Natural killer cell (primary cell): ENCODE data around the gene RSRC2. TPM values are rescaled to one million over a fixed set of nuclear protein-coding genes. Genes with fewer than 3 reads are reported as not detected.

Experiments used
- ATAC-seq, 3 donors: fragments of 150-1000 bp in 2 of 3; fragments of 200-7000 bp in 1 of 3; cut with Tn5 transposase; 1 replicate in 1 of 3; 2 replicates in 2 of 3; pipeline ENCODE4 v1.10.0; 2021; ENCODE audit warnings: mild to moderate bottlenecking in 2 of 3, moderate library complexity in 2 of 3
- DNase-seq, 2 donors: peaks; one replicate each; pipeline versions ENCODE4 v3.0.0 to v3.0.0-alpha.2; 2013 to 2021; ENCODE audit warnings: mixed read lengths in 1 of 2
- H3K27ac ChIP-seq: one replicate; pipeline ENCODE4 v1.5.1; 2013; ENCODE audit warnings: mild to moderate bottlenecking, low read length
- H3K27me3 ChIP-seq: one replicate; pipeline ENCODE4 v1.6.1; 2013; ENCODE audit warnings: low read length; ENCODE audit not compliant: control insufficient read depth, insufficient read depth
- H3K36me3 ChIP-seq: one replicate; pipeline ENCODE4 v1.6.1; 2013; ENCODE audit warnings: low read length; ENCODE audit not compliant: control insufficient read depth, insufficient read depth
- H3K4me1 ChIP-seq: one replicate; pipeline ENCODE4 v1.6.1; 2013; ENCODE audit warnings: low read length; ENCODE audit not compliant: control insufficient read depth, insufficient read depth
- H3K4me3 ChIP-seq: one replicate; pipeline ENCODE4 v1.5.1; 2013; ENCODE audit warnings: low read length
- H3K9me3 ChIP-seq: one replicate; pipeline ENCODE4 v1.6.1; 2013; ENCODE audit warnings: low read length; ENCODE audit not compliant: control insufficient read depth, insufficient read depth
- H3K27ac Mint-ChIP-seq, 2 donors: one replicate each; pipeline ENCODE4 v1.8.0; 2022; ENCODE audit warnings: mild to moderate bottlenecking in 2 of 2, mixed read lengths in 2 of 2, moderate library complexity in 1 of 2
- H3K27me3 Mint-ChIP-seq, 2 donors: one replicate each; pipeline ENCODE4 v1.8.0; 2022; ENCODE audit warnings: low read depth in 2 of 2, mixed read lengths in 2 of 2
- H3K36me3 Mint-ChIP-seq: one replicate; pipeline ENCODE4 v1.8.0; 2022; ENCODE audit warnings: mixed read lengths
- H3K4me1 Mint-ChIP-seq, 2 donors: one replicate each; pipeline ENCODE4 v1.8.0; 2022; ENCODE audit warnings: mixed read lengths in 2 of 2
- H3K4me3 Mint-ChIP-seq: one replicate; pipeline ENCODE4 v1.8.0; 2022; ENCODE audit warnings: mild to moderate bottlenecking, moderate library complexity, mixed read lengths
- H3K9me3 Mint-ChIP-seq, 2 donors: one replicate each; pipeline ENCODE4 v1.8.0; 2022; ENCODE audit warnings: mixed read lengths in 2 of 2
- WGBS: methylation state at CpG from one replicate; pipeline ENCODE4 v1.1.7; 2013; ENCODE audit warnings: missing lambda C conversion rate; ENCODE audit not compliant: insufficient coverage; 5-methylcytosine and 5-hydroxymethylcytosine counted together
- intact Hi-C: fragments of 100-400 bp; cut with micrococcal nuclease; formaldehyde crosslinking; loops from one replicate; pipeline ENCODE4 v1.14.2; 2022
- total RNA-seq, 4 donors: library from RNA; stranded (reverse); fragments of 120-200 nt in 1 of 4; gene quantifications; one replicate each; pipeline versions ENCODE4 v1.2.3 to v1.2.4, GENCODE V29; 2013 to 2022
- TF ChIP-seq, protein P1 (sequence below): fragments of 200-600 bp; IDR thresholded peaks from one replicate; pipeline ENCODE4 v1.8.0; 2022; ENCODE audit warnings: antibody characterized with exemption

The RSRC2 gene
- total RNA-seq, 3 donors from 2014 or later (not counting 1 experiment from before 2014, with no cell fraction given), result 252 to 310 (median 266) TPM

DNA sequence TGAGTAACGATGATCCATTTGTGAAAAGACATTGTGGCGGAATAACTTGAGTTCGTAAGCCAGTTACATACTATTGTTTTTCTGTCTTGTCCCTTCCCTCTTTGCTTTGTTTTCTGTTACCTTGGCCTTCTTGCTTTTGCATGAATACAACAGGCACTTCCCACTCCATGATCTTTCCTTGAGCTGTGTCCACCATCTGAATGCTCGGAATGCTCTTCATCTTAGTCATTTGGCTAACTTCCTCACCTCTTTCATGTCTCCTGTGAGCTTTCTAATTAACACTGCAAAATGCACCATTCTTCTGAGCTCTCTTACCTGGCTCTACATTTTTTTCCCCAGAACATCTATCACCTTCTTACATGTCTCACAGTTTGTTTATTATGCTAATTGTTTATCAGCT is 10.3 kb upstream of the RSRC2 start:
- DNase-seq (no peak), ATAC-seq (no peak)
- intact Hi-C loops, result no loop called here
- Mint-ChIP-seq H3K36me3 (no peaks in the 10 kb centered on the region), H3K27me3 (no peaks in the 10 kb centered on the region), H3K4me3 (no peak overlapping the region), H3K27ac (no peak overlapping the region), H3K4me1 (no peaks in the 10 kb centered on the region), H3K9me3 (no peaks in the 10 kb centered on the region)
- no peaks in the 10 kb centered on the region for H3K9me3 ChIP-seq
- 100% methylated on average over 4 of the region's 4 CpGs for WGBS
- peaks cover 10% of the 10 kb centered on the region for H3K36me3 ChIP-seq
- no peaks in the 10 kb centered on the region for H3K27me3 ChIP-seq
- H3K27ac ChIP-seq, result no peak overlapping the region
- no peak overlapping the region for H3K4me3 ChIP-seq
- TF ChIP-seq, protein P1, sequence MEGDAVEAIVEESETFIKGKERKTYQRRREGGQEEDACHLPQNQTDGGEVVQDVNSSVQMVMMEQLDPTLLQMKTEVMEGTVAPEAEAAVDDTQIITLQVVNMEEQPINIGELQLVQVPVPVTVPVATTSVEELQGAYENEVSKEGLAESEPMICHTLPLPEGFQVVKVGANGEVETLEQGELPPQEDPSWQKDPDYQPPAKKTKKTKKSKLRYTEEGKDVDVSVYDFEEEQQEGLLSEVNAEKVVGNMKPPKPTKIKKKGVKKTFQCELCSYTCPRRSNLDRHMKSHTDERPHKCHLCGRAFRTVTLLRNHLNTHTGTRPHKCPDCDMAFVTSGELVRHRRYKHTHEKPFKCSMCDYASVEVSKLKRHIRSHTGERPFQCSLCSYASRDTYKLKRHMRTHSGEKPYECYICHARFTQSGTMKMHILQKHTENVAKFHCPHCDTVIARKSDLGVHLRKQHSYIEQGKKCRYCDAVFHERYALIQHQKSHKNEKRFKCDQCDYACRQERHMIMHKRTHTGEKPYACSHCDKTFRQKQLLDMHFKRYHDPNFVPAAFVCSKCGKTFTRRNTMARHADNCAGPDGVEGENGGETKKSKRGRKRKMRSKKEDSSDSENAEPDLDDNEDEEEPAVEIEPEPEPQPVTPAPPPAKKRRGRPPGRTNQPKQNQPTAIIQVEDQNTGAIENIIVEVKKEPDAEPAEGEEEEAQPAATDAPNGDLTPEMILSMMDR, result no peak
- no peaks in the 10 kb centered on the region for H3K4me1 ChIP-seq

DNA sequence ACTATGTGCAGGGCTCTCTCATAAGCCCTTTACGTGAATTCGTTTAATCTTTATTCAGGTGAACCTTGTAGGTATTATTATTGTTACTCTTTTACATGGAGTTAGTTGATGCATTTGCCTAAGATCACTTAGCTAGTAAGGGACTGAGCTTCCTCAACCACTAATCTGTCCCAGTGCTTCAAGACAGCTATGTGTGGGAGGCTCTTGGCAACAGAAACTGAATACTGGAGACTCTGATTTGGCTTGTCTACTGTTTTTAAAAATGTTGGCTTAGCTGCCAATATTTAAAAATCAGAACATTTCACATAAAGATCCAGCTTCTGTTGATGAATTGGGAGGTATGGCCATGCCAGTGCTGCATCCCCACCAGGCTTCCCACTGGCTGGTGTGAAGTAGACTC is 7.1 kb upstream of the RSRC2 start:
- H3K9me3 ChIP-seq, result no peaks in the 10 kb centered on the region

DNA sequence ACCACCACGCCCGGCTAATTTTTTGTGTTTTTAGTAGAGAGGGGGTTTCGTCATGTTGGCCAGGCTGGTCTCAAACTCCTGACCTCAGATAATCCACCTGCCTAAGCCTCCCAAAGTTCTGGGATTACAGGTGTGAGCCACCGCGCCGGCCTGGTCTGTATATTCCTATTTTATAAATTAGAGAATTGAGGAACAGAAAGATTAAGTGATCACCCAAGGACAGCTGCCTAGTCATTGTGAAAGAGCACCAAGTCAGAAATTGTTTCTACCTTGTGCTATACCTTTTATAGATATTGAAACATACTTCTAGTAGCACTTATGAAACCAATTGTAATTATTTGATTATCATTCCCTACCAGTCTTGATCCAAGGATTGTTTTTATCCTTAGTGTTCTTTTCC is 2.3 kb upstream of the RSRC2 start:
- Histone ChIP-seq H3K27me3 (no peaks in the 10 kb centered on the region), H3K4me1 (peaks cover 15% of the 10 kb centered on the region), H3K9me3 (no peaks in the 10 kb centered on the region), H3K27ac (no peak overlapping the region), H3K36me3 (peaks cover 10% of the 10 kb centered on the region), H3K4me3 (no peak overlapping the region)
- Mint-ChIP-seq H3K27me3 (no peaks in the 10 kb centered on the region), H3K9me3 (no peaks in the 10 kb centered on the region), H3K4me1 (peaks cover 13 to 15% of the 10 kb centered on the region in 2 donors), H3K27ac (no peak overlapping the region), H3K36me3 (no peaks in the 10 kb centered on the region), H3K4me3 (no peak overlapping the region)
- no peak for DNase-seq
- intact Hi-C loops, result loop anchor here (5.0 kb wide), 2 partner anchors 223 to 262 kb away; partner anchors contain the start of genes DENR and VPS33A
- 87% methylated on average over 5 of the region's 6 CpGs for WGBS
- ATAC-seq, result no peak
- TF ChIP-seq, protein P1, result no peak

More for the DNA sequence above, 7.1 kb upstream of the RSRC2 start:
- Mint-ChIP-seq H3K9me3 (no peaks in the 10 kb centered on the region), H3K27ac (no peak overlapping the region), H3K36me3 (no peaks in the 10 kb centered on the region), H3K4me3 (no peak overlapping the region), H3K4me1 (no peaks in the 10 kb centered on the region), H3K27me3 (no peaks in the 10 kb centered on the region)
- H3K27ac ChIP-seq, result no peak overlapping the region
- TF ChIP-seq, protein P1, result no peak
- H3K36me3 ChIP-seq, result peaks cover 10% of the 10 kb centered on the region
- H3K4me1 ChIP-seq, result no peaks in the 10 kb centered on the region
- ATAC-seq (no peak), DNase-seq (no peak)
- WGBS, result 92% methylated on average over 2 of the region's 2 CpGs
- no peak overlapping the region for H3K4me3 ChIP-seq
- H3K27me3 ChIP-seq, result no peaks in the 10 kb centered on the region
- intact Hi-C loops, result no loop called here

DNA sequence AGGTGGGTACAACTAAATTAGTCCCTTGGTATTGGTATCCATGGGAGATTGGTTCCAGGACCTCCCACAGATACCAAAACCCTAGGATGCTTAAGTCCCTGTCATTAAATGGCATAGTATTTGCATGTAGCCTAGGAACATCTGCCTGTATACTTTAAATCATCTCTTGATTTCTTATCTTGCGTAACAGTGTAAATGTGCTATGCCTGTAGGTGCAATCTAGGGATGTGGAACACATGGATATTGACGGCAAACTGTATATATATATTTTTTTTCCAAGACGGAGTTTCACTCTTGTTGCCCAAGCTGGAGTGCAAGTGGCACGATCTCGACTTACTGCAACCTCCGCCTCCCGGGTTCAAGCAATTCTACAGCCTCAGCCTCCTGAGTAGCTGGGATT is 1.8 kb upstream of the RSRC2 start:
- no peak overlapping the region for H3K27ac Mint-ChIP-seq

More for the DNA sequence above, 1.8 kb upstream of the RSRC2 start:
- Histone ChIP-seq H3K4me1 (peaks cover 15% of the 10 kb centered on the region), H3K9me3 (no peaks in the 10 kb centered on the region), H3K27ac (no peak overlapping the region), H3K4me3 (no peak overlapping the region), H3K36me3 (peaks cover 12% of the 10 kb centered on the region), H3K27me3 (no peaks in the 10 kb centered on the region)
- H3K36me3 Mint-ChIP-seq, result no peaks in the 10 kb centered on the region
- H3K27me3 Mint-ChIP-seq, result no peaks in the 10 kb centered on the region
- no peaks in the 10 kb centered on the region for H3K9me3 Mint-ChIP-seq
- no peak for DNase-seq
- intact Hi-C loops, result loop anchor here (5.0 kb wide), 2 partner anchors 224 to 261 kb away; partner anchors contain the start of genes DENR and VPS33A
- WGBS, result 96% methylated on average over 7 of the region's 7 CpGs
- TF ChIP-seq, protein P1, result no peak
- H3K4me1 Mint-ChIP-seq, result peaks cover 17 to 19% of the 10 kb centered on the region in 2 donors
- H3K4me3 Mint-ChIP-seq, result no peak overlapping the region
- ATAC-seq, result no peak
